H1 (cell line): ENCODE results near the gene HS3ST3B1. TPM values are rescaled to one million over a fixed set of nuclear protein-coding genes. Genes with fewer than 3 reads are reported as not detected.

ENCODE experiments used
- CTCF ChIA-PET: fragments of 300-600 bp; sonication (Branson Sonifier 250); formaldehyde crosslinking; loops from one replicate; lab custom pipeline; 2021; ENCODE audit not compliant: partially characterized antibody; lab: Charles Lee
- POLR2A ChIA-PET: fragments of 300-600 bp; sonication (Branson Sonifier 250); formaldehyde crosslinking; loops from one replicate; lab custom pipeline; 2021; ENCODE audit warnings: inconsistent platforms; ENCODE audit not compliant: partially characterized antibody; lab: Charles Lee
- DNase-seq, 2 experiments: peaks; one replicate each; pipeline versions ENCODE4 v3.0.0 to v3.0.0-alpha.2; 2010 to 2022; ENCODE audit warnings: low spot score in 2 of 2, low read depth in 1 of 2, mixed read lengths in 1 of 2
- FAIRE-seq: peaks from 2 replicates; lab custom pipeline; 2011; peaks lifted over from hg19 to GRCh38; lab: Jason Lieb, UNC
- H2AFZ ChIP-seq: 2 replicates; pipeline ENCODE4 v1.8.1; 2012; ENCODE audit warnings: low read length, inconsistent platforms
- H2AK5ac ChIP-seq: 2 replicates; pipeline ENCODE4 v1.6.1; 2013; ENCODE audit warnings: low read depth, low read length
- H2BK120ac ChIP-seq: replicated peaks from 2 replicates; pipeline ENCODE3; 2013; ENCODE audit warnings: low read depth, low read length, inconsistent platforms
- H2BK12ac ChIP-seq: 2 replicates; pipeline ENCODE4 v1.6.1; 2013; ENCODE audit warnings: low read depth, low read length
- H2BK15ac ChIP-seq: 2 replicates; pipeline ENCODE4 v1.6.1; 2013; ENCODE audit warnings: low read length
- H2BK20ac ChIP-seq: 2 replicates; pipeline ENCODE4 v1.6.1; 2013; ENCODE audit warnings: low read length
- H2BK5ac ChIP-seq: 2 replicates; pipeline ENCODE4 v1.6.1; 2013; ENCODE audit warnings: low read depth, low read length
- H3K14ac ChIP-seq: 2 replicates; pipeline ENCODE4 v1.6.1; 2013; ENCODE audit warnings: inconsistent platforms; ENCODE audit not compliant: insufficient read length
- H3K18ac ChIP-seq: 2 replicates; pipeline ENCODE4 v1.6.1; 2013; ENCODE audit warnings: low read length; ENCODE audit errors: extremely low read depth
- H3K23ac ChIP-seq: 2 replicates; pipeline ENCODE4 v1.6.1; 2013; ENCODE audit warnings: inconsistent platforms; ENCODE audit not compliant: insufficient read length
- H3K23me2 ChIP-seq: 2 replicates; pipeline ENCODE4 v1.6.1; 2013; ENCODE audit warnings: low read depth, low read length
- H3K27ac ChIP-seq: 2 replicates; pipeline ENCODE4 v1.6.1; 2011; ENCODE audit warnings: low read depth, low read length, inconsistent platforms
- H3K27me3 ChIP-seq, 4 experiments: replicated peaks in 1 of 4; 1 replicate in 1 of 4; 2 replicates in 3 of 4; pipeline versions ENCODE4 v1.6.1 to v1.8.1; 2011 to 2013; ENCODE audit warnings: low read length in 3 of 4, mild to moderate bottlenecking in 3 of 4, inconsistent platforms in 2 of 4, mixed read lengths in 2 of 4, moderate library complexity in 1 of 4; ENCODE audit not compliant: control insufficient read depth in 3 of 4, insufficient read depth in 3 of 4; ENCODE audit errors: extremely low read depth in 1 of 4
- H3K36me3 ChIP-seq, 4 experiments: 2 replicates each; pipeline versions ENCODE4 v1.6.1 to v1.8.1; 2011 to 2013; ENCODE audit warnings: mild to moderate bottlenecking in 4 of 4, low read length in 3 of 4, moderate library complexity in 2 of 4, control low read depth in 1 of 4, inconsistent platforms in 1 of 4; ENCODE audit not compliant: insufficient read depth in 4 of 4, control insufficient read depth in 2 of 4
- H3K4ac ChIP-seq: replicated peaks from 2 replicates; pipeline ENCODE3; 2013; ENCODE audit warnings: low read length, low read depth, mixed read lengths, inconsistent platforms; ENCODE audit not compliant: insufficient read length
- H3K4me1 ChIP-seq, 4 experiments: replicated peaks in 1 of 4; 1 replicate in 1 of 4; 2 replicates in 3 of 4; pipeline versions ENCODE4 v1.6.1 to v1.8.1; 2011 to 2013; ENCODE audit warnings: low read length in 3 of 4, inconsistent platforms in 2 of 4, mixed read lengths in 1 of 4; ENCODE audit not compliant: insufficient read depth in 4 of 4, control insufficient read depth in 3 of 4
- H3K4me2 ChIP-seq, 2 experiments: 2 replicates each; pipeline versions ENCODE4 v1.6.1 to v1.8.1; 2011 to 2013; ENCODE audit warnings: low read depth in 2 of 2, low read length in 2 of 2, control low read depth in 1 of 2, inconsistent platforms in 1 of 2, mild to moderate bottlenecking in 1 of 2; ENCODE audit not compliant: insufficient read depth in 1 of 2
- H3K4me3 ChIP-seq, 4 experiments: fragments of 200-600, 300-600 bp in 1 of 4; sonication (generic), shearing (Covaris generic), sonication (Bioruptor Twin) in 1 of 4; 2 replicates each; pipeline versions ENCODE4 v1.5.1 to v1.8.1; 2011 to 2016; ENCODE audit warnings: low read length in 4 of 4, low read depth in 3 of 4, control low read depth in 2 of 4, inconsistent platforms in 2 of 4, mild to moderate bottlenecking in 2 of 4, mixed read lengths in 1 of 4, moderate library complexity in 1 of 4; ENCODE audit not compliant: insufficient read depth in 2 of 4; ENCODE audit errors: extremely low read depth in 1 of 4
- H3K56ac ChIP-seq: replicated peaks from 2 replicates; pipeline ENCODE3; 2013; ENCODE audit warnings: low read depth, mild to moderate bottlenecking, mixed read lengths, low read length, inconsistent platforms; ENCODE audit not compliant: insufficient read length
- H3K79me1 ChIP-seq: 2 replicates; pipeline ENCODE4 v1.6.1; 2013; ENCODE audit warnings: low read depth, low read length, control low read depth
- H3K79me2 ChIP-seq, 2 experiments: 2 replicates each; pipeline versions ENCODE4 v1.6.1 to v1.8.1; 2012 to 2013; ENCODE audit warnings: low read length in 2 of 2, mild to moderate bottlenecking in 2 of 2, inconsistent platforms in 1 of 2; ENCODE audit not compliant: insufficient read depth in 2 of 2, control insufficient read depth in 1 of 2
- H3K9ac ChIP-seq, 4 experiments: replicated peaks in 1 of 4; 1 replicate in 1 of 4; 2 replicates in 3 of 4; pipeline versions ENCODE4 v1.6.1 to v1.8.1; 2011 to 2013; ENCODE audit warnings: low read depth in 3 of 4, low read length in 3 of 4, control low read depth in 2 of 4, mild to moderate bottlenecking in 2 of 4, moderate library complexity in 2 of 4, inconsistent platforms in 1 of 4; ENCODE audit errors: extremely low read depth in 1 of 4
- H3K9me3 ChIP-seq, 2 experiments: 2 replicates each; pipeline versions ENCODE4 v1.6.1 to v1.8.1; 2012 to 2013; ENCODE audit warnings: mild to moderate bottlenecking in 2 of 2, moderate library complexity in 2 of 2, control low read depth in 1 of 2, inconsistent platforms in 1 of 2, low read depth in 1 of 2, low read length in 1 of 2, mixed read lengths in 1 of 2; ENCODE audit not compliant: insufficient read depth in 2 of 2
- H4K20me1 ChIP-seq, 2 experiments: replicated peaks in 1 of 2; 2 replicates each; pipeline versions ENCODE3 to v1.8.1; 2011 to 2013; ENCODE audit warnings: inconsistent platforms in 2 of 2, low read length in 2 of 2, mild to moderate bottlenecking in 1 of 2; ENCODE audit not compliant: insufficient read depth in 2 of 2, control insufficient read depth in 1 of 2
- H4K5ac ChIP-seq: 2 replicates; pipeline ENCODE4 v1.6.1; 2013; ENCODE audit warnings: low read length, low read depth, mixed read lengths, inconsistent platforms; ENCODE audit not compliant: insufficient read length
- H4K8ac ChIP-seq: 2 replicates; pipeline ENCODE4 v1.8.0; 2013; ENCODE audit warnings: mild to moderate bottlenecking, moderate library complexity, low read length, inconsistent platforms; ENCODE audit not compliant: insufficient read depth; ENCODE audit errors: extremely low read depth
- H4K91ac ChIP-seq: replicated peaks from 2 replicates; pipeline ENCODE3; 2013; ENCODE audit warnings: low read length, mixed read lengths, inconsistent platforms; ENCODE audit not compliant: insufficient read length
- WGBS, 2 experiments: shearing (Covaris generic) in 1 of 2; methylation state at CpG; one replicate each; pipeline versions ENCODE4 v1.1.6 to v1.1.7; 2013 to 2015; ENCODE audit warnings: low lambda C conversion rate in 2 of 2, mixed read lengths in 2 of 2, inconsistent platforms in 1 of 2, low coverage in 1 of 2, missing lambda C conversion rate in 1 of 2; ENCODE audit not compliant: insufficient replicate concordance in 2 of 2, insufficient coverage in 1 of 2, insufficient read length in 1 of 2; ENCODE audit errors: extremely low coverage in 1 of 2, missing lambda C conversion rate in 1 of 2; 5-methylcytosine and 5-hydroxymethylcytosine counted together
- polyA plus RNA-seq, 7 experiments: library from polyadenylated mRNA; depleted of rRNA in 3 of 7; stranded (reverse) in 5 of 7; unstranded in 2 of 7; fragments of >200 nt in 5 of 7; fragments of 200-250 nt in 2 of 7; gene quantifications; 1 replicate in 5 of 7; 2 replicates in 1 of 7; 4 replicates in 1 of 7; pipeline versions ENCODE4 v1.2.1 to v1.2.3, GENCODE V29; 2011 to 2013; ENCODE audit warnings: missing spikeins in 2 of 7, mixed read lengths in 2 of 7
- total RNA-seq: library from RNA; stranded (reverse); fragmentation: NEBNext Ultra II Directional; extraction: Animal tissue kit (Norgen Biotek cat#: 25700); gene quantifications from 2 replicates; pipeline ENCODE4 v1.2.1, GENCODE V29; 2021
- TF ChIP-seq, protein P1 (sequence below): IDR thresholded peaks from 2 replicates; pipeline ENCODE4 v1.6.1; 2012; ENCODE audit warnings: inconsistent platforms

HS3ST3B1 gene
- total and polyA plus RNA-seq, 2 of the 8 experiments (the other 6 are each of a cell fraction or from before 2014, with no cell fraction given), result 4.7 to 14.4 TPM

DNA sequence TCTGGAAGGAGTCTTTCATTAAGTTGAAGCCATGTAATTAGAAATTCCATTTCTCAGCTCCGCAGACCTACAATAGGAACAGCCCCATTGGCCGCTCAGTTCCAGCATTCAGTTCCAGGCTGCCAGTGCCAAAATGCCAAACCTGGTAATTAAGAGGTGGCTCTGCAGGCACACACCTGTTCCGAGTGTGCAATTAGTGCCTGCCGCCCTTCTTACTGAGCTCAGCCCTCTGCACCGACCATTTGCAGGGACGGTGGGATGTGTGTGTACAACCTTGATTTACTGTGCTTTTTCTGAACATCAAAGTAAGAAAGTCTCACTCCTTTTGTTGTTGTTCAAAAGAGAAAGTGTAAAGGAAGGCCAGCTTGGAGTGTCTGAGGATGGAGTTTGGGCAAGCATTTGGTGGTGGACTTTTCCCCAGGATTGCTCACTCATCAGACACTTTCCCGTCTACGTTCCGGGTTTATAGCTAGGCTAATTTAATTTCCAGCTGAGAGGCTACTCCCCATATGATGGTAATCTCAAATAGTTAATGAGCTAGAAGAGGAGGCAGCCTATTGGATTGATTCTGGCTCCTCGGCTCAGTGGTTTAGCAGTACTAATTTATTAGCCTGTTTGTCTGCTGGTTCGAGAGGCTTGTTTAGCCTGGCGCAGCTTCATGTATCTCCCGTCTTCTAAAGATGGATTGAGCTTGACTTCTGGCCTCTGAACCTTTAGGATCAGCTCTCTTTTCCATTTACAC lies 20.0 kb downstream of the HS3ST3B1 start:
- no peak overlapping the region for H2BK120ac ChIP-seq
- H2AK5ac ChIP-seq, result peak overlapping the region; percentile 41; the same call in 1 of the 2 replicates
- no peak overlapping the region for H3K56ac ChIP-seq
- H3K9ac ChIP-seq, result no peak overlapping the region; a peak in 1 of 7 replicates
- H4K8ac ChIP-seq, result no peak overlapping the region
- H3K4me3 ChIP-seq, result no peak overlapping the region
- H3K4me2 ChIP-seq, result no peak overlapping the region
- peaks cover 4% of the 10 kb centered on the region; the same call in 1 of the 2 replicates for H3K79me1 ChIP-seq
- no peak overlapping the region for H3K4ac ChIP-seq
- TF ChIP-seq, protein P1, sequence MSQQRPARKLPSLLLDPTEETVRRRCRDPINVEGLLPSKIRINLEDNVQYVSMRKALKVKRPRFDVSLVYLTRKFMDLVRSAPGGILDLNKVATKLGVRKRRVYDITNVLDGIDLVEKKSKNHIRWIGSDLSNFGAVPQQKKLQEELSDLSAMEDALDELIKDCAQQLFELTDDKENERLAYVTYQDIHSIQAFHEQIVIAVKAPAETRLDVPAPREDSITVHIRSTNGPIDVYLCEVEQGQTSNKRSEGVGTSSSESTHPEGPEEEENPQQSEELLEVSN, result no peak
- H3K14ac ChIP-seq, result no peak overlapping the region
- WGBS, 2 experiments, result 78% methylated on average over 13 of the region's 13 CpGs; no CpG with 5 or more reads in 1 of the 2 experiments
- H4K20me1 ChIP-seq, result no peaks in the 10 kb centered on the region
- no peak for DNase-seq
- H3K36me3 ChIP-seq, result no peaks in the 10 kb centered on the region
- H2BK5ac ChIP-seq, result no peak overlapping the region
- H3K79me2 ChIP-seq, result peaks cover 0 to 82% of the 10 kb centered on the region in 2 experiments; a peak in 2 of 4 replicates
- no peaks in the 10 kb centered on the region for H3K23me2 ChIP-seq
- POLR2A ChIA-PET, result interaction anchor here (0.5 to 0.6 kb wide), 2 partner anchors 44 to 164 kb away, joined by 3 to 4 read pairs; no protein-coding TSS in a partner anchor
- no peak overlapping the region for H2AFZ ChIP-seq
- no peak overlapping the region for H4K91ac ChIP-seq
- CTCF ChIA-PET, result interaction anchor here (0.6 to 1.6 kb wide), 4 partner anchors 11 to 37 kb away, joined by 3 to 6 read pairs (median 4); no protein-coding TSS in a partner anchor
- no peak for FAIRE-seq
- H3K9me3 ChIP-seq, result no peaks in the 10 kb centered on the region
- H3K27ac ChIP-seq, result no peak overlapping the region
- H3K23ac ChIP-seq, result no peak overlapping the region
- peaks cover 0 to 2% (median 0%) of the 10 kb centered on the region in 4 experiments; a peak in 2 of 7 replicates for H3K27me3 ChIP-seq
- H2BK15ac ChIP-seq, result no peak overlapping the region
- no peak overlapping the region for H2BK20ac ChIP-seq
- H4K5ac ChIP-seq, result no peak overlapping the region
- H2BK12ac ChIP-seq, result no peak overlapping the region
- H3K18ac ChIP-seq, result no peak overlapping the region
- peaks cover 10 to 33% (median 23%) of the 10 kb centered on the region in 4 experiments for H3K4me1 ChIP-seq
